ENCODE measurements around the gene EIF4EBP3. TPM values are rescaled to one million over a fixed set of nuclear protein-coding genes. Genes with fewer than 3 reads are reported as not detected.

The EIF4EBP3 gene
- total RNA-seq, result 13.2 and 14.7 TPM in 2 replicates
- long read RNA-seq, partial matches to known transcripts, result 0 of 2 reads
- long read RNA-seq, other reads (novel, unspliced or antisense), result 0 of 2 reads

DNA sequence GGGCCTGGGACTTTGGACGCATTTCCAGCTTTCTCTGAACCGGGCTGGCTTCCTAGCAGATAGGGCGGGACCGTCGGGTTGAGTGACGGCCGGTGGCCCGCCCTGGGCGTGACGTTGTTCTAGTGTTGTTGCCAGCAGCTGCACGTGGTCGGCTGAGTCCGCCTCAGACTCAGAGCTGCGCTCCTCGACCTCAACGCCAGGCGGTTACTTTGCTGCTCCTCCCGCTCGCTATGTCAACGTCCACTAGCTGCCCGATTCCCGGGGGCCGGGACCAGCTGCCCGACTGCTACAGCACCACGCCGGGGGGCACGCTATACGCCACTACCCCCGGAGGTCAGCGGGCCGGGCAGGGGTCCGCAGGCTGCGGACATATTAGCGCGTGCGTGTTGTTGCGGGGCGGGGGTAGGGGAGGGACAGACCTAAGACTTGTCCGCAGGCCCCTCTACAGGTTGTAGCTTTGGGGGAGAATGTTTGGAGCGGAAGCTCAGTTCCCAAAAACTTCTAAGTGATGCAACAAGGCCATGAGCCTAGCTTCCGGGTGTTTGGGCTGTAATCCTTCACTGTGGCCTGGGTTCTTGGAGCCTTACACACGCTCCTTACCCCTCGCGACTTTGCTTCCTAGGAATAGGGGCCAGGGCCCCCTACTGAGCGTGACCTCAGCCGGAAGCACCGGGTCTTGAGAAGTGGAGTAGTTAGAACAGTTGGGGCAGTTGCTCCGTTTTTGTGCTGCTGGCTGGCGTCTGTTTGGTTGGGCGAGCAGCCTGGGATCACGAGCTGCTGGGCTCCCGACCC, at the start of gene EIF4EBP3:
Gene EIF4EBP3, plus strand, starts transcription at position 155 of the 792 bp plus-strand sequence. Its CDS starts 76 bp downstream, at position 231.
- peak; percentile 98 for DNase-seq (ENCODE audit: extremely low spot score, unreplicated experiment)
- Mint-ChIP-seq H3K4me3 (ENCODE audit: unreplicated experiment) (peak within 1 kb of the TSS; percentile 74), H3K36me3 (ENCODE audit: unreplicated experiment) (peaks cover 32% of the 10 kb centered on the region), H3K27me3 (ENCODE audit: unreplicated experiment) (no peaks in the 10 kb centered on the region), H3K27ac (ENCODE audit: unreplicated experiment) (peak within 1 kb of the TSS; percentile 93), H3K4me1 (ENCODE audit: unreplicated experiment) (peaks cover 33% of the 10 kb centered on the region), H3K9me3 (ENCODE audit: unreplicated experiment) (no peaks in the 10 kb centered on the region)
- TF ChIP-seq, protein P1, sequence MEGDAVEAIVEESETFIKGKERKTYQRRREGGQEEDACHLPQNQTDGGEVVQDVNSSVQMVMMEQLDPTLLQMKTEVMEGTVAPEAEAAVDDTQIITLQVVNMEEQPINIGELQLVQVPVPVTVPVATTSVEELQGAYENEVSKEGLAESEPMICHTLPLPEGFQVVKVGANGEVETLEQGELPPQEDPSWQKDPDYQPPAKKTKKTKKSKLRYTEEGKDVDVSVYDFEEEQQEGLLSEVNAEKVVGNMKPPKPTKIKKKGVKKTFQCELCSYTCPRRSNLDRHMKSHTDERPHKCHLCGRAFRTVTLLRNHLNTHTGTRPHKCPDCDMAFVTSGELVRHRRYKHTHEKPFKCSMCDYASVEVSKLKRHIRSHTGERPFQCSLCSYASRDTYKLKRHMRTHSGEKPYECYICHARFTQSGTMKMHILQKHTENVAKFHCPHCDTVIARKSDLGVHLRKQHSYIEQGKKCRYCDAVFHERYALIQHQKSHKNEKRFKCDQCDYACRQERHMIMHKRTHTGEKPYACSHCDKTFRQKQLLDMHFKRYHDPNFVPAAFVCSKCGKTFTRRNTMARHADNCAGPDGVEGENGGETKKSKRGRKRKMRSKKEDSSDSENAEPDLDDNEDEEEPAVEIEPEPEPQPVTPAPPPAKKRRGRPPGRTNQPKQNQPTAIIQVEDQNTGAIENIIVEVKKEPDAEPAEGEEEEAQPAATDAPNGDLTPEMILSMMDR (IDR thresholded peaks at IDR 0.05), result peak; percentile 64

DNA sequence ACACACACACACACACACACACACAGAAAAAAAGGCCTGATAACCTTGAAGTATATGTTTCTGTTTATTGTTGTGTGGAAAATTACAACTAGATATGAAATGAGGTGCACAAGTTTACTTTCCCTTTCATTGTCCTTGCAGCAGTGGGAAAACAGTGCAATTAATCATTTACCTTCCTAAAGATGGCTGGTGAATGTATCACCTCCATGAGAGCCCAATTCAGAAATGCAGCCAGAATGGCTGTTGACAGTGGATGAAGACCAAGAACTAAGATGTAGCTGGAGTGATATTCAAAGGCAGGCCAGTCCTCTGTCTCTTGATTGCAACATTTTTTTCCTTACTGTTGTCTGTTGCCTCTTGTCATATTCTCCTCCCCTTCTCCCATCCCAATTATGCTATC, 49.6 kb upstream of the EIF4EBP3 start:
- DNase-seq (ENCODE audit: extremely low spot score, unreplicated experiment), result no peak
- H3K27ac Mint-ChIP-seq (ENCODE audit: unreplicated experiment), result no peak overlapping the region
- no peaks in the 10 kb centered on the region for H3K9me3 Mint-ChIP-seq (ENCODE audit: unreplicated experiment)

DNA sequence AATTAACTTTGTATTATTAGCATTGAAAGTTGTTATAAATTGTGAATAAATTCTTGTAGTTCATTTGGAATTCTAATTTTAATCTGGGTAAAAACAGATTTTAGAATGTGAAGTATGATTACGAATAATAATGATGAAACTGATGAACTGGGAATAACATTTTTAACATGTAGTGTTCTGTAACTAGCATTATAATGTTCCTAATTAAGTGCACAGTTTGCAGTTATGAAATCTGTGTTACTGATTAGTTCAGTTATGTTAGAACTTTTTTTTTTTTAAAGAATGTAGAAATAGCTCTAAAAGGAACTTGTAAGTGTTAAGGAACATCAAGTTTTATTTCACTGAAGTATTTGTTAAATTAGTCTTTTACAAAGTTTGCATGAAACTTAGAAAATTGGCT, 48.9 kb upstream of the EIF4EBP3 start:
- no peaks in the 10 kb centered on the region for H3K4me1 Mint-ChIP-seq (ENCODE audit: unreplicated experiment)
- no peaks in the 10 kb centered on the region for H3K9me3 Mint-ChIP-seq (ENCODE audit: unreplicated experiment)
- no peak for DNase-seq (ENCODE audit: extremely low spot score, unreplicated experiment)
- no peak overlapping the region for H3K4me3 Mint-ChIP-seq (ENCODE audit: unreplicated experiment)
- no peak overlapping the region for H3K27ac Mint-ChIP-seq (ENCODE audit: unreplicated experiment)
- peaks cover 24% of the 10 kb centered on the region for H3K36me3 Mint-ChIP-seq (ENCODE audit: unreplicated experiment)
- TF ChIP-seq, protein P1 (IDR thresholded peaks at IDR 0.05), result no peak
- no peaks in the 10 kb centered on the region for H3K27me3 Mint-ChIP-seq (ENCODE audit: unreplicated experiment)

More for the DNA sequence above, 49.6 kb upstream of the EIF4EBP3 start:
- Mint-ChIP-seq H3K27me3 (ENCODE audit: unreplicated experiment) (no peaks in the 10 kb centered on the region), H3K4me3 (ENCODE audit: unreplicated experiment) (no peak overlapping the region), H3K36me3 (ENCODE audit: unreplicated experiment) (peaks cover 26% of the 10 kb centered on the region), H3K4me1 (ENCODE audit: unreplicated experiment) (no peaks in the 10 kb centered on the region)
- TF ChIP-seq, protein P1 (IDR thresholded peaks at IDR 0.05), result no peak

DNA sequence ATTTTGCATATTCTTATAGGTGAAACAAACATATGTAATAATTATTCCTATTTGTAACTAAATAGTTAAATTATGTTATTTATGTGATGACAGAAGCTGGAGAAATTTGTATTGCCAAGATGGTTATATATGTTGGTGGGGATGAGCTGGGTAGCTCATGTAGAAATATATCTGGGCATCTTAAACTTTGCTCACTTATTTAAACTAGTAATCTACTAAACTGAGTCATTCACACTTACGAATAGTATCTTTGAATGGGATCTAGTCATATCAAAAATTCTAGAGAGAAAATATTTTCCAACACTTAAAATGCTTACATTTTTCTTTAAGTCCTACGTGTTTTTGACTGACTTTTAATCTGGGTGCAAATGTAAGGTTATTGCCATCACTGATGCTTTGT, 44.6 kb upstream of the EIF4EBP3 start:
- H3K4me1 Mint-ChIP-seq (ENCODE audit: unreplicated experiment), result no peaks in the 10 kb centered on the region

DNA sequence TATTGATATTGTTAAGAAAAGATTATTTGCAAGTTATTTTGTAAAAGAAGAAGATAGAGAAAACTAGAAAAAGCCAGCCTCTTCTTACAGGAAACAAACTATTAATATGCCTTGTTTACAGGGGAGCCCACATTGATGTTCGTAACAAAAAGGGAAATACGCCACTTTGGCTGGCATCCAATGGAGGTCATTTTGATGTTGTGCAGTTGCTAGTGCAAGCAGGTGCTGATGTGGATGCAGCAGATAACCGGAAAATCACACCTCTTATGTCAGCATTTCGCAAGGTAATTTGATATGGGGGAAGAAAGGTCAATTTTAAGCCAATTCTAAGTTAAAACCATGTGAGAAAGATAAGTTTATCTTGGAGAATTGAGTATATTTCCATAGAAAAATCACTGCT, 37.6 kb upstream of the EIF4EBP3 start:
- Mint-ChIP-seq H3K27ac (ENCODE audit: unreplicated experiment) (no peak overlapping the region), H3K36me3 (ENCODE audit: unreplicated experiment) (peaks cover 60% of the 10 kb centered on the region), H3K27me3 (ENCODE audit: unreplicated experiment) (no peaks in the 10 kb centered on the region), H3K4me3 (ENCODE audit: unreplicated experiment) (no peak overlapping the region), H3K9me3 (ENCODE audit: unreplicated experiment) (no peaks in the 10 kb centered on the region), H3K4me1 (ENCODE audit: unreplicated experiment) (no peaks in the 10 kb centered on the region)
- TF ChIP-seq, protein P1 (IDR thresholded peaks at IDR 0.05), result no peak
- no peak for DNase-seq (ENCODE audit: extremely low spot score, unreplicated experiment)

More for the DNA sequence above, 44.6 kb upstream of the EIF4EBP3 start:
- TF ChIP-seq, protein P1 (IDR thresholded peaks at IDR 0.05), result no peak
- no peaks in the 10 kb centered on the region for H3K27me3 Mint-ChIP-seq (ENCODE audit: unreplicated experiment)
- no peak overlapping the region for H3K27ac Mint-ChIP-seq (ENCODE audit: unreplicated experiment)
- no peak overlapping the region for H3K4me3 Mint-ChIP-seq (ENCODE audit: unreplicated experiment)
- no peaks in the 10 kb centered on the region for H3K9me3 Mint-ChIP-seq (ENCODE audit: unreplicated experiment)
- no peak for DNase-seq (ENCODE audit: extremely low spot score, unreplicated experiment)
- H3K36me3 Mint-ChIP-seq (ENCODE audit: unreplicated experiment), result peaks cover 32% of the 10 kb centered on the region

Measured in osteocyte (in vitro differentiated cells).